ENCODE measurements around the gene SORCS2.

The SORCS2 gene

DNA sequence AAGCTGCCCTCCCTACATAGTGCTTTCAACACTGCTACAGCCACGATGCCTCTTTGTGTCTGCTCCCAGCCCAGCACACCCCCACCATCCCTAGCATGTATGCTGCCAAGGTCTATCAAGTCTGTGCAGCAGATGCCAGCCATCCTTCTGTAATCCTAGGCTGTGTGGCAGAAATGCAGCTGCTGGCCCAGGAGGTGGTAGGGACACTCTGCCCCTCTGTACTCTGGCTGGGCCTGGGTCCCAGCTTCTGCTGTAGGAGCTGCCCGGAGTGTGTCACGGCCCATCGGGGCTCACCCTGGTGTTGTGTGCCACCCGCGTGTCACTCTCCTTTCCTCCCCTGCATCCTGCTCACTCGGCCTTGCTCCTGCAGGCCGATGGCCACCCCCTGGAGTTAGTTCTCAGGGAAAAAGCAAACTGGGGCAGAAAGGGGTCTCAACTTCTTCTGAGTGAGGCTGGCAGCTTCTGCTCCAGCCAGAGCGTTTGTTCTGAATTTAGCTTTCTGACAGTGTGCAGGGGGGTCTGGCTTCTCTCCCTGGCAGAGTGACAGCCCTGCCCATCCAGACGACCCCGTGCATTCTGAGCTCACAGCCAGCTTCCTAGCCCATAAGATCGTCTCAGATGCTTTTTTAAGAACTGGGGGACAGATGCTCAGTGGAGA, 219.7 kb downstream of the SORCS2 start:
- no peak overlapping the region for H3K4me3 ChIP-seq (ENCODE audit: control insufficient read depth, low read depth, low read length)
- TF ChIP-seq, protein P1, sequence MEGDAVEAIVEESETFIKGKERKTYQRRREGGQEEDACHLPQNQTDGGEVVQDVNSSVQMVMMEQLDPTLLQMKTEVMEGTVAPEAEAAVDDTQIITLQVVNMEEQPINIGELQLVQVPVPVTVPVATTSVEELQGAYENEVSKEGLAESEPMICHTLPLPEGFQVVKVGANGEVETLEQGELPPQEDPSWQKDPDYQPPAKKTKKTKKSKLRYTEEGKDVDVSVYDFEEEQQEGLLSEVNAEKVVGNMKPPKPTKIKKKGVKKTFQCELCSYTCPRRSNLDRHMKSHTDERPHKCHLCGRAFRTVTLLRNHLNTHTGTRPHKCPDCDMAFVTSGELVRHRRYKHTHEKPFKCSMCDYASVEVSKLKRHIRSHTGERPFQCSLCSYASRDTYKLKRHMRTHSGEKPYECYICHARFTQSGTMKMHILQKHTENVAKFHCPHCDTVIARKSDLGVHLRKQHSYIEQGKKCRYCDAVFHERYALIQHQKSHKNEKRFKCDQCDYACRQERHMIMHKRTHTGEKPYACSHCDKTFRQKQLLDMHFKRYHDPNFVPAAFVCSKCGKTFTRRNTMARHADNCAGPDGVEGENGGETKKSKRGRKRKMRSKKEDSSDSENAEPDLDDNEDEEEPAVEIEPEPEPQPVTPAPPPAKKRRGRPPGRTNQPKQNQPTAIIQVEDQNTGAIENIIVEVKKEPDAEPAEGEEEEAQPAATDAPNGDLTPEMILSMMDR (IDR thresholded peaks at IDR 0.05; ENCODE audit: control insufficient read depth, insufficient read depth, low read depth, low read length, missing control alignments): no peak
- no peak for DNase-seq (ENCODE audit: low read depth)

DNA sequence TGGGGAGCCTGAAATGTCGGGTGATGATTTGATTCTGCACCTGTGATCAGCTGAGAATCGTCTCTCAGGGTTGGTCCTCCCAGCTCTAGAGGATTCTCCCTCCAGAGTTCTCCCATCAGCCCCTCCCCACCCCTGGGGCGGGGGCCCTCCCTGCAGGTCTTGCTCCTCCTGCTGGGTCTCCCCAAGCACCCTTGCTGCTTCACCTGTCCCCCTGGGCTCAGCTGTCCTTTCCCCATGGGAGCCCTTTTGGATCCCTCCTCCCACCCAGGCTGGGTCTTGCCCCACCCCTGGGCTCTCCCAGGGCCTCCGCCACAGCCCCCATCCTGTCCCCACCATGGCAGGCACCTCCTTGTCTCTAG, 220.2 kb downstream of the SORCS2 start:
- TF ChIP-seq, protein P1 (IDR thresholded peaks at IDR 0.05; ENCODE audit: control insufficient read depth, insufficient read depth, low read depth, low read length, missing control alignments): no peak
- no peak overlapping the region for H3K4me3 ChIP-seq (ENCODE audit: control insufficient read depth, low read depth, low read length)
- DNase-seq (ENCODE audit: low read depth): no peak

DNA sequence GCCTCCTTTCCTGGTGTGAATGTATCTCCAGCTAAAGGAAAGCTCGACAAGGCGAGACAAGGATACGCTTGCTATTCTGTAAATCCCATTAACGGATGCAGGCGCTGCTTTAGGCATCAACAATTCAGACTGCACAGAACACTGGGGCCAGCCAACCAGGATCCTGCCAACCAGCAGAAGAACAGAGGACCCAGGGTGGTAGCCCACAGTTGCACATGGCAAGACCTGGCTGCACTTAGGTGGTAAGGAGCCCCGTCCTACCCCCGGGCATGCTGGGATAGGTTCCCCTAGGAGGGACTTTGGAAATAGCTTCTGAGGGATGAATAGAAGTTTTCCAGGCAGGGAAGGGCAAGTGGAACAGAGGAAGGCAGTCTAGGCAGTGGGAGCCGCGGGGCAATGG, 221.7 kb downstream of the SORCS2 start:
- DNase-seq (ENCODE audit: low read depth): no peak
- TF ChIP-seq, protein P1 (IDR thresholded peaks at IDR 0.05; ENCODE audit: control insufficient read depth, insufficient read depth, low read depth, low read length, missing control alignments): no peak
- H3K4me3 ChIP-seq (ENCODE audit: control insufficient read depth, low read depth, low read length): no peak overlapping the region

DNA sequence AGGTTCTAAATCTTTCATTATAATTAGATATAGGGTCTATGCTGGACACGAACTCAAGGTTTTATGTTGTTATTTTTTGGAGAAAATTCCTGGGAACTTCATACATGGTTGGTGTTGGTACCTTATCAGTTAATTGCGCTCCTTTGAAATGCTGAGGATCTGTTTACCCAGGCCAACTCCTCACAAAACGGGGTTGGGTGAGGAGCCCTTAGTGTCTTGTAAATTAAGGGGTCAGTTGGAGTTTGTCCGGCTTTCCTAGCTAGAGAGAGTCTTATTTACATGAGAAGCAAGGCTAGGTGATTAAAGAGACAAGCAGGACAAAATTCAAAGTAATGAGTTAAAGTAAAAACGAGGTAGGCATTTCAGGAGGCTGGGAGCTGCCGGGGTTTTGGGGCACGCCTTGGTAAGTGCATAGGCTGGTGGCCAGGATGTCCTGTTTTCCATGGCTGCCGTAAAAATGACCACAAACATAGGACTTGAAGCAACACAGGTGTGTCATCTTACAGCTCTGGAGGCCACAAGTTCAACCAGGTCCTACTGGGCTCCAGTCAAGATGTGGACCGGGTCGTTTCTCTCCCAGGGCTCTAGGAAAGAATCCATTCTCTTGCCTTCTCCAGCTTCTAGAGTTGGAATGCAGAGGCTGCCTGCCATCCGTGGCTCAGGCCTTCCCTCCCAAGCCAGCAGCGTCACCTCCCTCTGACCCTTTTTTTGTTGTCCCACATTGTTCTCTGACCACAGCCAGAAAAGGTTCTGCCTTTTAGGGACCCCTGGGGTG, 222.6 kb downstream of the SORCS2 start:
- H3K4me3 ChIP-seq (ENCODE audit: control insufficient read depth, low read depth, low read length): no peak overlapping the region
- TF ChIP-seq, protein P1 (IDR thresholded peaks at IDR 0.05; ENCODE audit: control insufficient read depth, insufficient read depth, low read depth, low read length, missing control alignments): no peak
- DNase-seq (ENCODE audit: low read depth): no peak

DNA sequence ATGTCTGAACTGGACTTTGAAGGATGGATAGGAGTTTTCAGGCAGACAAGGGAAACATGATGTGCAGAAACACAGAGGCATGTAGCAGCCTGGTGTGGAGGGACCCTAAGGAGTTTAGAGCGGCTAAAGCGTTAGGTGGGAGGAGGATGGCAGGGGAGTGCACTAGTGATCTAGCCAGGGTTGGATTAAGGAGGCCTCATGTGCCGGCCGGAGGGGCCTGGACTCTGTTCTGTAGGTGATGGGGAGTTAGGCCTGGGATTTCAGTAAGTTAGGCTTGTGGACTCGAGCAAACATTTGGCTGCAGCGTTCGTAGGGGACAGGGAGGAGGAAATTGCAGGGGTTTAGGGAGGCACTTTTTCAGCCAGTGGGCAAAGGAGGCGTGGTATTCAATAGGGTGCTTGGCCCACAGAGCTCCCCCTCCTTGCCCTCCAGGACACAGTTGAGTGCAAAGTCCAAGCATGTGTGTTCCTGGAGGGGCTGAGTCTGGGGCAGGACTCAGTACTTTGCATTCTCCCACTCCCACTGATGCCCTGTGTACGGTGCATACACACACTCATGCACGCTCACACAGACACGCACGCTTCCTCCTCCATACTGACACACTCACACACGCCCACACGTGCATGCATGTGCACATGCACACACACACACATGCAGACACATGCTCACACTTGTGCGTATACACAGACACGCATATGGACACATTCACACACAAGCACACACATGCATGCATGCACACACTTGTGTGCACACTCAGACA, 223.8 kb downstream of the SORCS2 start:
- no peak overlapping the region for H3K4me3 ChIP-seq (ENCODE audit: control insufficient read depth, low read depth, low read length)
- no peak for DNase-seq (ENCODE audit: low read depth)
- TF ChIP-seq, protein P1 (IDR thresholded peaks at IDR 0.05; ENCODE audit: control insufficient read depth, insufficient read depth, low read depth, low read length, missing control alignments): no peak

DNA sequence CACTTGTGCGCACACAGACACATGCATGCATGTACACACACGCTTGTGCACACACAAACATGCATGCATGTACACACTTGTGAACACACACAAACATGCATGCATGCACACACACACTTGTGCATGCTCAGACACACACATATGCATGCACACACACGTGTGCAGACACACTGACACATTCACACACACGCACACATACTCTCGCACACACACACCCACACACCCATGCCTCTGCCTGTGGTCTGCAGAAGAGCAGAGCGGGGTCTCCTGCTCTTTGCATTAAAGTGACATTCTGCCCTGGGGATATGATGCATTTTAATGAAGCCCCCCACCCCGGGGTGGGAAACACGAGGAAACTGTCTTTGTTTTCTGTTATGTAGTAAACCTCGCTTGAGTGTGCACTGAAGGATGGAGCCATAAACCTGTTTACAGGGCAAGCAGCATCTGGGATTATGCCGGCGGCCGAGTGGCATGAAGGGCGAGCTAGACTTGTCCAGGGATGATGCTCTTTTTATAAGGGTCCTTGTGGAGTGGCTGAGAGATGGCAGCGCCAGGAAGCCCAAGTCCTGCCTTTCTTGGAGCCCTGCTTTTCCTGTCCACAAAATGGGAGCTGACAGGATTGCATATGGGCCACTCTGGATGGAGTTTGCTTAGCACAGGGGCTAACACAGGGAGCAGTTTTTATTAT, 224.6 kb downstream of the SORCS2 start:
- TF ChIP-seq, protein P1 (IDR thresholded peaks at IDR 0.05; ENCODE audit: control insufficient read depth, insufficient read depth, low read depth, low read length, missing control alignments): no peak
- no peak overlapping the region for H3K4me3 ChIP-seq (ENCODE audit: control insufficient read depth, low read depth, low read length)
- no peak for DNase-seq (ENCODE audit: low read depth)
